IPS DF 6.9 (cell line): ENCODE measurements around the gene FERMT1.

Experiments
- DNase-seq: peaks from one replicate; pipeline ENCODE4 v3.0.0-alpha.2; 2013; ENCODE audit warnings: low read depth, low spot score
- H3K27ac ChIP-seq: one replicate; pipeline ENCODE4 v1.5.1; 2013; ENCODE audit warnings: low read length, control low read depth
- H3K27me3 ChIP-seq: 2 replicates; pipeline ENCODE4 v1.6.1; 2013; ENCODE audit warnings: mild to moderate bottlenecking, low read length; ENCODE audit not compliant: control insufficient read depth, insufficient read depth
- H3K36me3 ChIP-seq: 2 replicates; pipeline ENCODE4 v1.6.1; 2013; ENCODE audit warnings: low read length; ENCODE audit not compliant: control insufficient read depth, insufficient read depth
- H3K4me1 ChIP-seq: 2 replicates; pipeline ENCODE4 v1.6.1; 2013; ENCODE audit warnings: low read length; ENCODE audit not compliant: control insufficient read depth, insufficient read depth
- H3K4me3 ChIP-seq: 2 replicates; pipeline ENCODE4 v1.5.1; 2013; ENCODE audit warnings: mild to moderate bottlenecking, low read length
- H3K9me3 ChIP-seq: 2 replicates; pipeline ENCODE4 v1.6.1; 2013; ENCODE audit warnings: low read length, inconsistent platforms; ENCODE audit not compliant: control insufficient read depth, insufficient read depth
- WGBS: extraction: QIAGEN DNeasy Blood & Tissue Kit; methylation state at CpG from one replicate; pipeline ENCODE4 v1.1.7; 2013; ENCODE audit warnings: mixed read lengths, missing lambda C conversion rate; ENCODE audit not compliant: insufficient read length, insufficient coverage; 5-methylcytosine and 5-hydroxymethylcytosine counted together

Gene FERMT1

GRCh38 chr20:6142348-6142993 is 19.6 kb upstream of the FERMT1 start:
- Histone ChIP-seq H3K36me3 (no peaks in the 10 kb centered on the region), H3K4me3 (no peak overlapping the region), H3K9me3 (no peaks in the 10 kb centered on the region), H3K27me3 (no peaks in the 10 kb centered on the region), H3K4me1 (no peaks in the 10 kb centered on the region), H3K27ac (no peak overlapping the region)
- no CpG with 5 or more reads among the region's 10 CpGs for WGBS
- no peak for DNase-seq

GRCh38 chr20:6140947-6141346 is 18.1 kb upstream of the FERMT1 start:
- no CpG with 5 or more reads among the region's 3 CpGs for WGBS
- Histone ChIP-seq H3K36me3 (no peaks in the 10 kb centered on the region), H3K9me3 (no peaks in the 10 kb centered on the region), H3K27me3 (no peaks in the 10 kb centered on the region), H3K27ac (no peak overlapping the region), H3K4me1 (no peaks in the 10 kb centered on the region), H3K4me3 (no peak overlapping the region)
- no peak for DNase-seq

GRCh38 chr20:6135347-6135746 is 12.5 kb upstream of the FERMT1 start:
- DNase-seq: no peak
- no CpG with 5 or more reads among the region's 8 CpGs for WGBS
- Histone ChIP-seq H3K4me1 (no peaks in the 10 kb centered on the region; the same call in 1 of the 2 replicates), H3K9me3 (no peaks in the 10 kb centered on the region), H3K36me3 (no peaks in the 10 kb centered on the region), H3K27me3 (no peaks in the 10 kb centered on the region), H3K27ac (no peak overlapping the region), H3K4me3 (no peak overlapping the region)

- Histone ChIP-seq H3K4me3 (no peak overlapping the region), H3K27me3 (no peaks in the 10 kb centered on the region), H3K4me1 (no peaks in the 10 kb centered on the region; the same call in 1 of the 2 replicates), H3K9me3 (no peaks in the 10 kb centered on the region), H3K27ac (no peak overlapping the region), H3K36me3 (no peaks in the 10 kb centered on the region)
- no CpG with 5 or more reads among the region's 8 CpGs for WGBS
- DNase-seq: no peak
Observed at GRCh38 chr20:6134592-6134991, 11.8 kb upstream of the FERMT1 start.

- H3K4me3 ChIP-seq: no peak overlapping the region
- no peak for DNase-seq
- H3K4me1 ChIP-seq: no peaks in the 10 kb centered on the region; the same call in 1 of the 2 replicates
- H3K27ac ChIP-seq: no peak overlapping the region
- WGBS: no CpG with 5 or more reads among the region's 5 CpGs
- no peaks in the 10 kb centered on the region for H3K36me3 ChIP-seq
- no peaks in the 10 kb centered on the region for H3K9me3 ChIP-seq
- no peaks in the 10 kb centered on the region for H3K27me3 ChIP-seq
Observed at GRCh38 chr20:6130045-6130444, 7.2 kb upstream of the FERMT1 start.

- no peak overlapping the region for H3K4me3 ChIP-seq
- DNase-seq: no peak
- H3K4me1 ChIP-seq: peaks cover 2% of the 10 kb centered on the region; the same call in 1 of the 2 replicates
- H3K9me3 ChIP-seq: no peaks in the 10 kb centered on the region
- no peaks in the 10 kb centered on the region for H3K27me3 ChIP-seq
- no peaks in the 10 kb centered on the region for H3K36me3 ChIP-seq
- H3K27ac ChIP-seq: no peak overlapping the region
- WGBS: no CpG with 5 or more reads among the region's 4 CpGs
Observed at GRCh38 chr20:6127825-6128224, 5.0 kb upstream of the FERMT1 start.

GRCh38 chr20:6126846-6127245 is 4.0 kb upstream of the FERMT1 start:
- no peak for DNase-seq
- no CpG with 5 or more reads among the region's 2 CpGs for WGBS
- no peaks in the 10 kb centered on the region for H3K9me3 ChIP-seq
- no peak overlapping the region for H3K4me3 ChIP-seq
- no peaks in the 10 kb centered on the region for H3K27me3 ChIP-seq
- peaks cover 2% of the 10 kb centered on the region; the same call in 1 of the 2 replicates for H3K4me1 ChIP-seq
- H3K27ac ChIP-seq: no peak overlapping the region
- H3K36me3 ChIP-seq: no peaks in the 10 kb centered on the region

- DNase-seq: no peak
- Histone ChIP-seq H3K36me3 (no peaks in the 10 kb centered on the region), H3K27ac (no peak overlapping the region), H3K9me3 (no peaks in the 10 kb centered on the region), H3K27me3 (no peaks in the 10 kb centered on the region), H3K4me3 (no peak overlapping the region; the same call in 1 of the 2 replicates), H3K4me1 (peaks cover 2% of the 10 kb centered on the region; the same call in 1 of the 2 replicates)
- WGBS: 100% methylated on average over 1 of the region's 4 CpGs
Observed at GRCh38 chr20:6123649-6124014, 802 bp upstream of the FERMT1 start.

GRCh38 chr20:6122111-6122872 is 538 bp downstream of the FERMT1 start:
- Histone ChIP-seq H3K36me3 (no peaks in the 10 kb centered on the region), H3K9me3 (no peaks in the 10 kb centered on the region), H3K27me3 (no peaks in the 10 kb centered on the region), H3K4me1 (peaks cover 2% of the 10 kb centered on the region; the same call in 1 of the 2 replicates), H3K4me3 (peak overlapping the region; percentile 37; the same call in 1 of the 2 replicates), H3K27ac (no peak overlapping the region)
- DNase-seq: no peak
- WGBS: no CpG with 5 or more reads among the region's 27 CpGs

GRCh38 chr20:6121504-6121903 is 1.3 kb downstream of the FERMT1 start:
- Histone ChIP-seq H3K4me3 (no peak overlapping the region), H3K9me3 (no peaks in the 10 kb centered on the region), H3K4me1 (peaks cover 2% of the 10 kb centered on the region; the same call in 1 of the 2 replicates), H3K36me3 (no peaks in the 10 kb centered on the region), H3K27ac (no peak overlapping the region), H3K27me3 (no peaks in the 10 kb centered on the region)
- DNase-seq: no peak
- no CpG with 5 or more reads among the region's 2 CpGs for WGBS
